ENCODE measurements around the gene IPO4. TPM values are rescaled to one million over a fixed set of nuclear protein-coding genes. Genes with fewer than 3 reads are reported as not detected.

IPO4 gene
- total and polyA plus RNA-seq, 2 of the 13 experiments (the other 11 are each of a cell fraction or from before 2014, with no cell fraction given): 39.0 to 179 TPM

GRCh38 chr14:24198814-24199524 is 10.4 kb upstream of the IPO4 start (continued):
- no peak for TF ChIP-seq ZBTB40 (IDR thresholded peaks at IDR 0.05)
- TF ChIP-seq ZBTB40 (CRISPR knock-in tag; IDR thresholded peaks at IDR 0.05): no peak
- TF ChIP-seq ZMYM2 (CRISPR knock-in tag; IDR thresholded peaks at IDR 0.05): peak; percentile 48; the same call in 1 of the 2 replicates
- TF ChIP-seq ZNF792 (CRISPR knock-in tag; IDR thresholded peaks at IDR 0.05): no peak
- TF ChIP-seq FOSL2 (CRISPR knock-in tag; IDR thresholded peaks at IDR 0.05): no peak
- TF ChIP-seq ZNF235 (CRISPR knock-in tag; IDR thresholded peaks at IDR 0.05; ENCODE audit: borderline replicate concordance): peak; percentile 5; the same call in 1 of the 2 replicates
- 0 out of 2 replicates have a peak, but pooled peaks have one; percentile 25 for TF ChIP-seq ZNF230 (CRISPR knock-in tag; IDR thresholded peaks at IDR 0.05)
- TF ChIP-seq, protein P1, sequence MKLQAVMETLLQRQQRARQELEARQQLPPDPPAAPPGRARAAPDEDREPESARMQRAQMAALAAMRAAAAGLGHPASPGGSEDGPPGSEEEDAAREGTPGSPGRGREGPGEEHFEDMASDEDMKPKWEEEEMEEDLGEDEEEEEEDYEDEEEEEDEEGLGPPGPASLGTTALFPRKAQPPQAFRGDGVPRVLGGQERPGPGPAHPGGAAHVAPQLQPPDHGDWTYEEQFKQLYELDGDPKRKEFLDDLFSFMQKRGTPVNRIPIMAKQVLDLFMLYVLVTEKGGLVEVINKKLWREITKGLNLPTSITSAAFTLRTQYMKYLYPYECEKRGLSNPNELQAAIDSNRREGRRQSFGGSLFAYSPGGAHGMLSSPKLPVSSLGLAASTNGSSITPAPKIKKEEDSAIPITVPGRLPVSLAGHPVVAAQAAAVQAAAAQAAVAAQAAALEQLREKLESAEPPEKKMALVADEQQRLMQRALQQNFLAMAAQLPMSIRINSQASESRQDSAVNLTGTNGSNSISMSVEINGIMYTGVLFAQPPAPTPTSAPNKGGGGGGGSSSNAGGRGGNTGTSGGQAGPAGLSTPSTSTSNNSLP (IDR thresholded peaks at IDR 0.05; ENCODE audit: low read depth, low read length): peak; percentile 20; the same call in 1 of the 2 replicates
- TF ChIP-seq ZNF264 (CRISPR knock-in tag; IDR thresholded peaks at IDR 0.05): 0 out of 2 replicates have a peak, but pooled peaks have one; percentile 40
- TF ChIP-seq PAX8 (CRISPR knock-in tag; IDR thresholded peaks at IDR 0.05; ENCODE audit: borderline replicate concordance): 0 out of 2 replicates have a peak, but pooled peaks have one; percentile 9
- 0 out of 2 replicates have a peak, but pooled peaks have one; percentile 21 for TF ChIP-seq TBX2 (CRISPR knock-in tag; IDR thresholded peaks at IDR 0.05; ENCODE audit: borderline replicate concordance)
- TF ChIP-seq MTF1 (CRISPR knock-in tag; IDR thresholded peaks at IDR 0.05): no peak
- TF ChIP-seq ZNF430 (CRISPR knock-in tag; IDR thresholded peaks at IDR 0.05): 0 out of 2 replicates have a peak, but pooled peaks have one; percentile 17
- peak; percentile 29; the same call in 1 of the 2 replicates for TF ChIP-seq IKZF5 (CRISPR knock-in tag; IDR thresholded peaks at IDR 0.05)
- TF ChIP-seq ATF7-NPFF (CRISPR knock-in tag; IDR thresholded peaks at IDR 0.05; ENCODE audit: low read depth): 0 out of 2 replicates have a peak, but pooled peaks have one; percentile 34
- TF ChIP-seq ATF7 (IDR thresholded peaks at IDR 0.05): no peak
- no peak for TF ChIP-seq ATF7 (CRISPR knock-in tag; IDR thresholded peaks at IDR 0.05)
- 0 out of 2 replicates have a peak, but pooled peaks have one; percentile 41 for TF ChIP-seq CHCHD3 (CRISPR knock-in tag; IDR thresholded peaks at IDR 0.05)

Data from HepG2 (cell line).